Measurements from ENCODE around the gene BPIFB3. TPM values are rescaled to one million over a fixed set of nuclear protein-coding genes. Genes with fewer than 3 reads are reported as not detected.

BPIFB3 gene
- total RNA-seq, 1 donor from 2014 or later, result not detected

DNA sequence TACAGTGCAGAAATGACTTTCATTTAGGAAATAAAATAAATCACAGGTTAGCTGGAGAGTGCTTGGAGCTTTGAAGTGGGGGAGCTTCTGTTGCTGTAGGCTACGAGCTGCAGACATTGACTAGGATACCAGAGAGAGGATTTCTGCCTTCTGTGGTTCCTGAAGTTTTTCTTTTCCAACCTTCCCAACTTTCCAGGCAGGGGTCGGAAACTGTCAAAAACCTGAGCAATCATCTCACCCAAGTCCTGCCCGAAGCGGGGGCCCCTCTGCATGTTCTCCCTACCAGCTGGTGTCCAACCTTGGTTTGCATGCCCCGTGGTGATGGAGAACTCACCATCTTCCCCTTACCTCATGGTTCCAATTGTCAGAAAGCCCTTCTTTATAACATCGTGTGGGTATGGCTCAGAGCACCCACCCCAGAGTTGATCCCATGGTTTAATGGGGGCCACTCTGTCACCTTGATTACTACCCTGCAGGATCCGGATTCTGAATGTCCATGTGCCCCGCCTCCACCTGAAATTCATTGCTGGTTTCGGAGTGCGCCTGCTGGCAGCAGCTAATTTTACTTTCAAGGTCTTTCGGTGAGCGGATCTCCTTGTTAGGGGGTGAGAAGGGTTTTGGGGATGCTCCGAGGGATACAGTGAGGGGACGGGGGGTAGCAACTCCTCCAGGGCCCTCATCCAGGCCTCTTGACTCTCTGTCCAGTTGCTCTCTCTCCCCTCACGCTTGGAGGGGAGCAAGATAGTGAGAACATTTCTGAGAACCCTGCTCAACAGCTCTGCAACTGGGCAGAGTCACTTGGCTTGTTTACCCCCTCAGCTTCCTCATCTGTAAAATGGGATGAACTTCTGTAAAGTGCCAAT is 41.1 kb upstream of the BPIFB3 start:
- intact Hi-C loops (cut with micrococcal nuclease), result no loop called here
- no peak overlapping the region for H3K27ac Mint-ChIP-seq
- H3K9me3 Mint-ChIP-seq, result no peaks in the 10 kb centered on the region
- peaks cover 3% of the 10 kb centered on the region for H3K27me3 Mint-ChIP-seq
- no peak for DNase-seq
- no peaks in the 10 kb centered on the region for H3K36me3 Mint-ChIP-seq (ENCODE audit: low read depth)
- H3K4me3 Mint-ChIP-seq, result no peak overlapping the region
- H3K4me1 Mint-ChIP-seq, result no peaks in the 10 kb centered on the region

DNA sequence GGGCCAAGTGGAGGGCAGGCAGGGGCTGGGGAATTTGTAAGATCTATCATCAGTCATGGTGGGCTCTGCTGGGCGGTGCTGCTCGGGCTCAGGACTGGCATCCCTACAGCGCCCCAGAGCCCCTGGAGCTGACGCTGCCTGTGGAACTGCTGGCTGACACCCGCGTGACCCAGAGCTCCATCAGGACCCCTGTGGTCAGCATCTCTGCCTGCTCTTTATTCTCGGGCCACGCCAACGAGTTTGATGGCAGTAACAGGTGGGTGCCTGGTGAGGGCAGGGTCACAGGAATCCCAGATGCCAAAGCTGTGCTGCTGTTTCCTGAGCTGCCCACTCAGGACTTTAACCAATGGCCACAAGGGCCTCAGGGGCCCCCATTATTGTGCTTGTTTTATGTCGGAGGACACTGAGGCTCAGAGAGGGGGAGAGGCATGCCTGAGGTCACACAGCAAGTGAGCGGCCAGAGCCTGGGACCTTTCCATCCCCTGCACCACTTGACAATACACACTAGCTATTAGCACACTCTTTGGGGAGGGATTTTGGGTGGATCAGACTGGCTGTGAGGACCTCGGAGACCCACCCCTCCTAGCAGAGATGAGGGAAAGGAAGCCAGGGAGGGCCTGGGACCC is 39.9 kb upstream of the BPIFB3 start:
- Mint-ChIP-seq H3K4me1 (no peaks in the 10 kb centered on the region), H3K4me3 (no peak overlapping the region), H3K27me3 (peaks cover 3% of the 10 kb centered on the region), H3K27ac (no peak overlapping the region), H3K36me3 (ENCODE audit: low read depth) (no peaks in the 10 kb centered on the region), H3K9me3 (no peaks in the 10 kb centered on the region)
- intact Hi-C loops (cut with micrococcal nuclease), result no loop called here
- no peak for DNase-seq

DNA sequence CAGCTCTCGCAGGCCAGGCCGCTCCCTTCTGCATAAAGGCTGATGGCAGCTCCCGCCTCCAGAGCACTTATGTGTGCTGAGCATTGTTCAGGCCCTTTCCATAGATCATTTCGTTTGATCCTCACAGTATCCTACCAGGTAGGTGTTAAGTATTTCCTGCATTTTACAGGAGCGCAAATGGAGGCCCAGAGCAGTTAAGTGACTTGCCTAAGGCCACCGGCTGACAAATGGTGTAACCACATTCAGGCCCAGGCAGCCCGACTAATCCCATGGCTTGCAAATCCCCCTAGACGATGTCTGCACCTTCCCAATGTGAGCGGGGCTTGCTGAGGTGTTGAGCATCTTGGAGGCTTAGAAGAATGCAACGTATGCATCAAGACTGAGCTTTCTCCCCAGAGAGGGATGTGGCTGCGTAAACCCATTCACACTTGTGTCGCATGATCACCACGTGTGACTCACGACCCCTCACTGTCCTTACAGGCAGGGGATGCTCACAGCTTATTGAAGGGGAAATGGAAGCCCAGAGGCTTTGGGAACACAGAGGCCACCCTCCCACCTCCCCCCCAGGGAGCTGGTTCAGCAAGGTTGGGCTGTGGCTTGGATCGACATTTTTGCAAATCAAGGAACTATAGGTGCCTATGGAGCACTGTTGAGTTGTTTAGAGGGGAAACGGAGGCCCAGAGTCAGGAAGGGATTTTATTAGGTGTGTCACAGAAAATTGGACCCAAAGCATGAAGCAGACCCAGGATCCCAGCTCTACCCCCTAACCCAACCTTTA is 39.2 kb upstream of the BPIFB3 start:
- H3K4me1 Mint-ChIP-seq, result no peaks in the 10 kb centered on the region
- intact Hi-C loops (cut with micrococcal nuclease), result no loop called here
- DNase-seq, result no peak
- H3K36me3 Mint-ChIP-seq (ENCODE audit: low read depth), result no peaks in the 10 kb centered on the region
- peaks cover 3% of the 10 kb centered on the region for H3K27me3 Mint-ChIP-seq
- no peaks in the 10 kb centered on the region for H3K9me3 Mint-ChIP-seq
- H3K4me3 Mint-ChIP-seq, result no peak overlapping the region
- H3K27ac Mint-ChIP-seq, result no peak overlapping the region

- Mint-ChIP-seq H3K4me1 (no peaks in the 10 kb centered on the region), H3K9me3 (no peaks in the 10 kb centered on the region), H3K4me3 (no peak overlapping the region), H3K27me3 (peaks cover 3% of the 10 kb centered on the region), H3K36me3 (ENCODE audit: low read depth) (no peaks in the 10 kb centered on the region), H3K27ac (no peak overlapping the region)
- no peak for DNase-seq
- intact Hi-C loops (cut with micrococcal nuclease), result no loop called here
These were observed 38.6 kb upstream of the BPIFB3 start for GRCh38 chr20:33015114-33015484.

DNA sequence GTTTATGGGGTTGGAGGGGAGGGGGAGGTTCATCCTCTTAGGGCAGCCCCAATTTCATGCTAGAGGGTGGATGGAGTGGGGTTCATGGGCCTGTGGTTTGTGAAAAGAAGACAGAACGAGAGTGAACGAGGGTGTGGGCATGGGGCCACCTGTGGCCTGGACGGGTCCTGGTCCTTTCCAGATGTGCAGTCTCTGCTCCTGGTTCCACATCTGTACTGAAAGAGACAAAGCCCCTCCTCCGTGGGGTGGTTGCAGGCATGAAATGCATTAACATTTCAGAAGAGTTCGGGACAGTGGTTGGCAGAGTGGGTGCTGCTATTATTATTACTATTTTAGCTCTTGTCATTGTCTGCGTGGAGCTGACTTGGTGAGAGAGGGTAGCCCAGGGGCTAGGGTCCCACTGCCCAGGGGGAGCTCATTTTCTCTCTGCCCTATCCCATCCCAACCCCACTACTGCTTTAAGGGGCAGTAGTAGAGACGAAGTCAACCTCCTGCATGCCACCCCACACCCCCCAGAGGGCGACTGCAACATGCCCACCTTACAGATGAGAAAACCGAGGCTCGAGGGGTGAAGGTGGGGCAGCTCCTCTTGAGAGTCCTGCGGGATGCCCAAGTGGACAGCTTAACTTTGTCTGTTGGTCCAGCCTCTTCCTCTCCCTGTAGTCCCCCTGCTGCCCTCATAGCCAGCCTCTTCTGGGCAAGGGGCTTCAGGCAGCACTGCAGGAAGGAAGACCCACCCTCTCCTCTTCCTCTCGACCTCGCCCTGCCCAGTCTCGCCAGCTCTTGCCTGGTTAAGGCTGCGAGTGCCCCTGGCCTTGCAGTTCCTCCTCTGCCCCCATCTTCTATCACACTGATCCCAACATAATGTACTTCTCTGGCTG is 37.8 kb upstream of the BPIFB3 start:
- intact Hi-C loops (cut with micrococcal nuclease), result no loop called here
- Mint-ChIP-seq H3K4me1 (no peaks in the 10 kb centered on the region), H3K9me3 (no peaks in the 10 kb centered on the region), H3K4me3 (no peak overlapping the region), H3K27me3 (peaks cover 3% of the 10 kb centered on the region), H3K36me3 (ENCODE audit: low read depth) (no peaks in the 10 kb centered on the region), H3K27ac (no peak overlapping the region)
- no peak for DNase-seq

- no peaks in the 10 kb centered on the region for H3K36me3 Mint-ChIP-seq (ENCODE audit: low read depth)
- H3K27me3 Mint-ChIP-seq, result peaks cover 3% of the 10 kb centered on the region
- H3K27ac Mint-ChIP-seq, result no peak overlapping the region
- H3K4me3 Mint-ChIP-seq, result no peak overlapping the region
- no peaks in the 10 kb centered on the region for H3K4me1 Mint-ChIP-seq
- no peaks in the 10 kb centered on the region for H3K9me3 Mint-ChIP-seq
- no peak for DNase-seq
- intact Hi-C loops (cut with micrococcal nuclease), result no loop called here
These were observed 37.1 kb upstream of the BPIFB3 start for GRCh38 chr20:33016581-33017109.

GRCh38 chr20:33017542-33017941 is 36.2 kb upstream of the BPIFB3 start:
- intact Hi-C loops (cut with micrococcal nuclease), result no loop called here
- H3K4me1 Mint-ChIP-seq, result no peaks in the 10 kb centered on the region
- no peaks in the 10 kb centered on the region for H3K36me3 Mint-ChIP-seq (ENCODE audit: low read depth)
- H3K27ac Mint-ChIP-seq, result no peak overlapping the region
- H3K4me3 Mint-ChIP-seq, result no peak overlapping the region
- no peak for DNase-seq
- no peaks in the 10 kb centered on the region for H3K9me3 Mint-ChIP-seq
- H3K27me3 Mint-ChIP-seq, result peaks cover 3% of the 10 kb centered on the region

DNA sequence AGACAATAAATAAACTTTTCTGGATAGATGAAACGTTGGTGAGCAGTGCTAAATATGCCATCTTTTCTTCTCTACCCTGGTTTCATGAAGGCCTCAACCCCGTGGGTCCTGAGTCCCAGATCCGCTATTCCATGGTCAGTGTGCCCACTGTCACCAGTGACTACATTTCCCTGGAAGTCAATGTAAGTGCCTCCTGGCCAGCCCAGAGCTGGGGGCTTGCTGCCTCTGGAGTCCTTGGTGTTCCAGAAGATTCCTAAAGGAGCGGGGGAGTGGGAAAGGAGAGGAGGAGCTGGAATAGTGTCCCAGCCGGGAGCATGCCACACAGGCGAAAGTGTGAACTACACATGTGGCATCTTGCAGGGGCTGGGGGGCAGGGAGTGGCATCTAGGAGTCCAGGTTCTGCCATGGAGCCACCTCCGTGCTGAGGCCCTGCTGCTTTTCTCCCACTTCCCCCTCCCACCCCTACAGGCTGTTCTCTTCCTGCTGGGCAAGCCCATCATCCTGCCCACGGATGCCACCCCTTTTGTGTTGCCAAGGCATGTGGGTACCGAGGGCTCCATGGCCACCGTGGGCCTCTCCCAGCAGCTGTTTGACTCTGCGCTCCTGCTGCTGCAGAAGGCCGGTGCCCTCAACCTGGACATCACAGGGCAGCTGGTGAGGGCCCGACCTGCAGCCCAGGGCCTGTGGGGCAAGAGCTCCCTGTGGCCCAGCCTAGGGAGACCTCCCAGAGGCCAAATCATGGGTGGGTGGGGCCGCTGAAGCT is 35.4 kb upstream of the BPIFB3 start:
- no peaks in the 10 kb centered on the region for H3K9me3 Mint-ChIP-seq
- intact Hi-C loops (cut with micrococcal nuclease), result no loop called here
- no peak overlapping the region for H3K4me3 Mint-ChIP-seq
- H3K27ac Mint-ChIP-seq, result no peak overlapping the region
- H3K27me3 Mint-ChIP-seq, result peaks cover 3% of the 10 kb centered on the region
- no peaks in the 10 kb centered on the region for H3K4me1 Mint-ChIP-seq
- DNase-seq, result no peak
- no peaks in the 10 kb centered on the region for H3K36me3 Mint-ChIP-seq (ENCODE audit: low read depth)

DNA sequence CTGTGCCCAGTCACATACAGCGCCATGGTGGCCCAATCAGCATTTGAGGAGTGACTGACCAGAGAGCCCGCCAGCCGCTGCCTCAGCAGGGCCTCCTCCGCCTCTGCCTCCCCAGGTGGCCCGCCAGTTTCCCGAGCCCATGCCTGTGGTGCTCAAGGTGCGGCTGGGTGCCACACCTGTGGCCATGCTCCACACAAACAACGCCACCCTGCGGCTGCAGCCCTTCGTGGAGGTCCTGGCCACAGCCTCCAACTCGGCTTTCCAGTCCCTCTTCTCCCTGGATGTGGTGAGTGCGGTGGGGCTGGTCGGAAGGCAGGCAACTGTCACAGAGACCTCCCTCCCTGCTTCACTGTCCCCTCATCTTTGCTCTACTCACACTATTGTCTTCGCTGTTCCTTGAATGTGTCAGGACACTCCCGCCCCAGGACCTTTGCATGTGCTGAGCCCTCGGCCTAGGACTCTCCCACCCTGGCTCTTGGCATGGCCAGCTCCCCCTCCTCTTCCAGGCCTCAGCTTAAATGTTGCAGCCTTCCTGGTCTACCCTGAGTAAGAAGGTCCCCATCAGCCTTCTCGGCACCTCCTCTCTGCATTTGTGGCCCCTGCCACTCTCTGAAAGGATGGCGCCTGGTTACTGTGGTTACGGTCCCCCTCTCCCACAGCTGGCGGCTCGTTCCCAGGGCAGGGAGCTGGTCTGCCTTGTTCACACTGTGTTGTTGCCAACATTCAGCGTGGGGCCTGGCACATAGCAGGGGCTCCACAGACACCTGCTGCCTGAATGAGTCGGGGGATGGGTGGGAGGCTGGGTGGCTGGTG is 34.0 kb upstream of the BPIFB3 start:
- no peak overlapping the region for H3K27ac Mint-ChIP-seq

GRCh38 chr20:33020278-33021161 is 33.2 kb upstream of the BPIFB3 start:
- Mint-ChIP-seq H3K4me3 (no peak overlapping the region), H3K27me3 (peaks cover 3% of the 10 kb centered on the region), H3K9me3 (no peaks in the 10 kb centered on the region), H3K27ac (no peak overlapping the region), H3K36me3 (ENCODE audit: low read depth) (no peaks in the 10 kb centered on the region), H3K4me1 (no peaks in the 10 kb centered on the region)
- intact Hi-C loops (cut with micrococcal nuclease), result no loop called here
- no peak for DNase-seq

More for the DNA sequence above, 34.0 kb upstream of the BPIFB3 start:
- DNase-seq, result no peak
- Mint-ChIP-seq H3K4me3 (no peak overlapping the region), H3K9me3 (no peaks in the 10 kb centered on the region), H3K36me3 (ENCODE audit: low read depth) (no peaks in the 10 kb centered on the region), H3K27me3 (peaks cover 3% of the 10 kb centered on the region), H3K4me1 (no peaks in the 10 kb centered on the region)
- intact Hi-C loops (cut with micrococcal nuclease), result no loop called here

- no peak overlapping the region for H3K27ac Mint-ChIP-seq
- intact Hi-C loops (cut with micrococcal nuclease), result no loop called here
- no peaks in the 10 kb centered on the region for H3K36me3 Mint-ChIP-seq (ENCODE audit: low read depth)
- H3K9me3 Mint-ChIP-seq, result no peaks in the 10 kb centered on the region
- no peak for DNase-seq
- no peaks in the 10 kb centered on the region for H3K27me3 Mint-ChIP-seq
- no peaks in the 10 kb centered on the region for H3K4me1 Mint-ChIP-seq
- H3K4me3 Mint-ChIP-seq, result no peak overlapping the region
These were observed 31.8 kb upstream of the BPIFB3 start for GRCh38 chr20:33021879-33022278.

Data from activated CD4-positive, alpha-beta T cell treated with anti-CD3 and anti-CD28 coated beads, Interleukin-2, amount 10 ng/mL, durations not matched to agents 24 days and 14 days (primary cell).